Measurements from ENCODE around the gene TPI1.
"Not testable (repeated sequence)": the region's sequence is repeated elsewhere in the genome, so short reads cannot be mapped to it uniquely, and the experiment has no call there.

DNA sequence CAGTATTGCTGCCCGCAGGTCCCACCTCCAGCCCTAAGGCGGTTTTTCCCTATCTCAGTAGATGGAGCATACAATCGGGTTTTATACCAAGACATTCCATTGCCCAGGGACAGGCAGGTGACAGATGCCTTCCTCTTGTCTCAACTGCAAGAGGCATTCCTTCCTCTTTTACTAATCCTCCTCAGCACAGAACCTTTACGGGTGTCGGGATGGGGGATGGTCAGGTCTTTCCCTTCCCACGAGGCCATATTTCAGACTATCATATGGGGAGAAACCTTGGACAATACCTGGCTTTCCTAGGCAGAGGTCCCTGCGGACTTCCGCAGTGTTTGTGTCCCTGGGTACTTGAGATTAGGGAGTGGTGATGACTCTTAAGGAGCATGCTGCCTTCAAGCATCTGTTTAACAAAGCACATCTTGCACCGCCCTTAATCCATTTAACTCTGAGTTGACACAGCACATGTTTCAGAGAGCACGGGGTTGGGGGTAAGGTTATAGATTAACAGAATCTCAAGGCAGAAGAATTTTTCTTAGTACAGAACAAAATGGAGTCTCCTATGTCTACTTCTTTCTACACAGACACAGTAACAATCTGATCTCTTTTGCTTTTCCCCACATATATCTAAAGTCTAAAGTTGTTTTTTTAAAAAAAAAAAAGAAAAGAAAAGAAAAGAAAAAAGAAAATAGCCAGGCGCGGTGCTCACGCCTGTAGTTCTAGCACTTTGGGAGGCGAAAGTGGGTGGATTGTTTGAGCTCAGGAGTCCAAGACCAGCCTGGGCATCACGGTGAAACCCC is 19.1 kb downstream of the TPI1 start:
- not testable (repeated sequence) for TF ChIP-seq EZH2 (IDR thresholded peaks at IDR 0.05; ENCODE audit: borderline replicate concordance, low read length)
- TF ChIP-seq, protein P1, sequence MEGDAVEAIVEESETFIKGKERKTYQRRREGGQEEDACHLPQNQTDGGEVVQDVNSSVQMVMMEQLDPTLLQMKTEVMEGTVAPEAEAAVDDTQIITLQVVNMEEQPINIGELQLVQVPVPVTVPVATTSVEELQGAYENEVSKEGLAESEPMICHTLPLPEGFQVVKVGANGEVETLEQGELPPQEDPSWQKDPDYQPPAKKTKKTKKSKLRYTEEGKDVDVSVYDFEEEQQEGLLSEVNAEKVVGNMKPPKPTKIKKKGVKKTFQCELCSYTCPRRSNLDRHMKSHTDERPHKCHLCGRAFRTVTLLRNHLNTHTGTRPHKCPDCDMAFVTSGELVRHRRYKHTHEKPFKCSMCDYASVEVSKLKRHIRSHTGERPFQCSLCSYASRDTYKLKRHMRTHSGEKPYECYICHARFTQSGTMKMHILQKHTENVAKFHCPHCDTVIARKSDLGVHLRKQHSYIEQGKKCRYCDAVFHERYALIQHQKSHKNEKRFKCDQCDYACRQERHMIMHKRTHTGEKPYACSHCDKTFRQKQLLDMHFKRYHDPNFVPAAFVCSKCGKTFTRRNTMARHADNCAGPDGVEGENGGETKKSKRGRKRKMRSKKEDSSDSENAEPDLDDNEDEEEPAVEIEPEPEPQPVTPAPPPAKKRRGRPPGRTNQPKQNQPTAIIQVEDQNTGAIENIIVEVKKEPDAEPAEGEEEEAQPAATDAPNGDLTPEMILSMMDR (IDR thresholded peaks at IDR 0.05; ENCODE audit: low read length): not testable (repeated sequence)

Measured in OCI-LY1 (cell line).